Measurements from ENCODE around the gene ANKRD6. TPM values are rescaled to one million over a fixed set of nuclear protein-coding genes. Genes with fewer than 3 reads are reported as not detected.

The ANKRD6 gene
- total RNA-seq, 1 donor from 2014 or later, result 2.2 TPM

DNA sequence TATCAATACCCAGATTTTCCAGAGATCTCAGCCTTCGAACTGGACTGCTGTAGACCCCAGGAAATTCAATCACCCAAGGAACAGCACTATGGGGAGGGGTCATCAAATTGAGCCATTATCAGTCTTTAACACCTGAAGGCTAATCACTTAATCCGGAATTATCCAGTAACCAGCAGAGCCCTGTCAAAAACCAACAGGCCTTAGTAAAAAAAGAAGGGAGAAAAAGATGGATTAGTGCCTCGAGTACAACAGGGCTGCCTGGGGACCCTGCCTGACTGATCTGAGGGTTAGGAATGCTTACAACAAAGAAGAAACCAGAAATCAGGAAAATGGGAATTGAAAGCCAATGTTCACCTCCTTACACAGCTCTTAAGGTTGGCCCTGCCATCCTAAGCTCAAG, 28.4 kb upstream of the ANKRD6 start:
- intact Hi-C loops (cut with micrococcal nuclease), result no loop called here
- Mint-ChIP-seq H3K4me3 (ENCODE audit: low read depth) (no peak overlapping the region), H3K9me3 (no peaks in the 10 kb centered on the region), H3K36me3 (ENCODE audit: low read depth) (no peaks in the 10 kb centered on the region), H3K27me3 (ENCODE audit: low read depth) (peaks cover 10% of the 10 kb centered on the region), H3K27ac (no peak overlapping the region), H3K4me1 (ENCODE audit: low read depth) (peaks cover 3% of the 10 kb centered on the region)
- no peak for DNase-seq (ENCODE audit: low spot score)

DNA sequence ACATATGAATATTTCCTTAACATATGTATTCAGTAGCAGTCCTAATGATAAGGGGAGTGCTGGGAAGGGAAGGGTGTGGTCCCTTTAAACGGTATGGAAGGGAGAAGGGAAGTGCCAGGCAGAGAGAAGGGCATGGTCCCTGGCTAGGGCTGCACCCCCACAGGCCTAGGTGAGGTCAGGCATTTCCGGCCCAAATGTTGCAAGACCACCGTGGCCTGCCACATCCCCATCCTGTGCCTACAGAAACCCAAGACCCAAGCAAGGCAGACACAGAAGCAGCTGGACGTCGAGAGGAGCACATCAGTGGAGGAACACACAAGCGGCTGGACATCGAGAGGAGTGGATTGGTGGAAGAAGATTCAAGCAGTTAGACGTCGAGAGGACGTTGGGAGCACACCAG, 26.8 kb upstream of the ANKRD6 start:
- H3K27ac Mint-ChIP-seq, result no peak overlapping the region
- H3K36me3 Mint-ChIP-seq (ENCODE audit: low read depth), result no peaks in the 10 kb centered on the region
- H3K4me3 Mint-ChIP-seq (ENCODE audit: low read depth), result no peak overlapping the region
- intact Hi-C loops (cut with micrococcal nuclease), result no loop called here
- H3K4me1 Mint-ChIP-seq (ENCODE audit: low read depth), result peaks cover 8% of the 10 kb centered on the region
- no peaks in the 10 kb centered on the region for H3K9me3 Mint-ChIP-seq
- no peak for DNase-seq (ENCODE audit: low spot score)
- H3K27me3 Mint-ChIP-seq (ENCODE audit: low read depth), result peaks cover 18% of the 10 kb centered on the region

DNA sequence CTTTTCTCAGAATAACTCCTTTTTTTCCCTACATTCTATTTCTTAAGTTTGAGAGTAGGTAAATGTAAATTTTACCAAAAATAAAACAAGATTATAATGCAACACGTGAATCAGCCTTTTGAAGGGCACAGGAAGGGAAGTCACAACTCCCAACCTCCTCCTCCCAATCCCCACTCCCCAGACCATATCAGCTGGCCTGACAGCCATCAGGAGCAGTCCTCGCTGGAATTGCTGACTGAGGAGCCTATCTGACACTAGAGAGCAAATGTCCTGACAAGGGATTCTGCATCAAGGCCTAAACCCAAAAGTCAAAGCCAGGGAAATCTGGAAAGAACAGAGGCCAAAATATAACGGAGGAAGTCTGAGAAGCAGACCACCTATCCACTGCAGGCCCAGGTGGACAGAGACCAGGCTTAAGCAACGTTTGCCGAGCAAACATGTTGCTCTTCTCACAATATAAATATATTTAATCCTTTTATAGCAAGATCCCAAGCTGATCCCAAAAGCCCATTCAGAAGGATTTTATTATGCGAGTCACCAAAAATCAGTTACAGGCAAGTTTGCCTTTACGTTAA, 23.4 kb upstream of the ANKRD6 start:
- Mint-ChIP-seq H3K4me1 (ENCODE audit: low read depth) (peaks cover 16% of the 10 kb centered on the region), H3K36me3 (ENCODE audit: low read depth) (no peaks in the 10 kb centered on the region), H3K27ac (no peak overlapping the region), H3K4me3 (ENCODE audit: low read depth) (no peak overlapping the region), H3K9me3 (no peaks in the 10 kb centered on the region), H3K27me3 (ENCODE audit: low read depth) (peaks cover 35% of the 10 kb centered on the region)
- intact Hi-C loops (cut with micrococcal nuclease), result no loop called here
- DNase-seq (ENCODE audit: low spot score), result no peak

DNA sequence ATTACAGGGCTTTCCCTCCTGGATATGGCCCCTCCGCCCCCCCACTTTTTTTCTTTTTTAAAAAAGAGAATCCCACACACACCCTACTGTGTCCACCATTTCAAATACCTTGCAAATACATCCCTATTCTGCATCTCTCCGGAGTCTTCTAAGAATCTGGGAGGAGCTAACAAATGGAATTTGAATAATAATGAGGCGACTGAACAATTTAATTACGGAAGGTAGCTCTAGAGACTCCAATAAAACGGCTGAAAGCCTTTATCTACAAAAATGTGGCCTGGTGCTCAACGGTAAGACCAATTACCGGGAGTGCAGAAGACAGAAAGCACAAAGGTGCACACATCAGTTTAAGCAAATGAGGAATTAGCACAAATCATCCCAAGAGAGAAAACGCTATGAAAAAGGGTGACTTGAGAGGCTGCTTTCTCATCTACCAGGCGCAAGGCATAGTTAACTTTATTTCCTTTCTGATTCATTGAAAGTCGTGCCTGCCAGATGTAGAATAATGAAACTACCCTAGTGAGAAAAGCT, 22.7 kb upstream of the ANKRD6 start:
- Mint-ChIP-seq H3K4me3 (ENCODE audit: low read depth) (peak overlapping the region; percentile 81), H3K4me1 (ENCODE audit: low read depth) (peaks cover 16% of the 10 kb centered on the region), H3K27ac (no peak overlapping the region), H3K9me3 (no peaks in the 10 kb centered on the region), H3K27me3 (ENCODE audit: low read depth) (peaks cover 41% of the 10 kb centered on the region), H3K36me3 (ENCODE audit: low read depth) (no peaks in the 10 kb centered on the region)
- DNase-seq (ENCODE audit: low spot score), result no peak
- intact Hi-C loops (cut with micrococcal nuclease), result no loop called here

DNA sequence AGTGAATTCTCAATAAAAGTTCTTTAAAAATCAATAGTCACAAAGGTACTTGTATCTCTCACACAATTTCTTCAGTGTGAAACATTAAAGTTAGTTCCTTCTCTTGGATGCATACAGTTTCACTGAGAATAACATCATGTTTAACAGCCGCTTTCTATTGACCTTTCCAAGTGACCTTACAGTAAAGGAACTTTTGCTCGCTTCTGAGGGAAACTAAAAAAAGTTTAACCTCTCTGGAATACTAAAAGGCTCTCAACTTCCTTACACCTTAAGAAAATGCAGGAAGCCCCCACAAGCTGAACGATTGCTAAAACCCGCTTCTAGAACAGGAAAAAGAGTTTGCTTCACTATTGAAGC, 22.2 kb upstream of the ANKRD6 start:
- Mint-ChIP-seq H3K9me3 (no peaks in the 10 kb centered on the region), H3K4me1 (ENCODE audit: low read depth) (peaks cover 16% of the 10 kb centered on the region), H3K36me3 (ENCODE audit: low read depth) (no peaks in the 10 kb centered on the region), H3K4me3 (ENCODE audit: low read depth) (peak overlapping the region; percentile 81), H3K27me3 (ENCODE audit: low read depth) (peaks cover 45% of the 10 kb centered on the region), H3K27ac (peak overlapping the region; percentile 45)
- intact Hi-C loops (cut with micrococcal nuclease), result no loop called here
- DNase-seq (ENCODE audit: low spot score), result no peak

DNA sequence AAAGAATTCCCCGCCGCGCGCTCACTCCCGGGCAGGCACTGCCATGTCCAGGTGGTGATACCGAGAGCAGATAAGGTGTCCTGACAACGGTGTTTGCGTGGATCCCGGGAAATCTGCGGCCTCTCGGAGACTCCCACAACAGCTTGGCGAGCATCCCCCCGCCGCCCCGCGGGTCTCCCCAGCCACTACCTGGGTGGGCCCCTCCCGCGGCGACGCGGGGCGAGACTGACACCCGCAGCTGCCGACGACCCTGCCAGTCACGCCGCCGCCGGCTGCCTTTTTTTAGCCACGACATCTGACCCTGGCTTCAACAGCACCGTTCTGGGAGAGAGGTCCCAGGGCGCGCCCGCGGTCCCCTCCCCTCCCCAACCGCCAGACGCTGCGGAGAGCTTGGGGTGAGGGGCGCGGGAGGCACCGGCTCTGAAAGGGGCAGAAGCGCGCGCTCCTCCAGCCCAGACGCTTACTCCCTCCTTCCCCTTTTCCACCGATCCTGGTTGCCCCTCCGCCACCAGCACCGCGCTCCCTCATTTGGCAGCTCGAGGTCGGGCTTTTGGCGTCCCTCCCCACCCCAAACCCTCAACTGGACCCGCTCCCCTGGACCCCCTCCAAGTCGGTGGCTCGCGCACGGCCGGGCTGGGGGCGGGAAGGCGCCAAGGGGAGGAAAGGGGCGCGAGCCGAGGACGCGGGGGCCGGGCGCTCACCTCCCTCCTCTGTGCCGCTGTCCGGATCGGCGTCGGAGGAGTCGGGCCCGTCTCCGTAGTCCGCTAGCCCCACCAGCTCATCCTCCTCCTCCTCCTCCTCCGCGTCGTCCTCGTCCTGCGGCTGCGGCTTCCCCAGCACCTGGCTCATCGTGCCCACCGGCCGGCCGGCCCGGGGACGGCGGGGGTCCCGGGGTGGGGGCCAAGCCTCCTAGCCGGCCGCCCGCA, 21.5 kb upstream of the ANKRD6 start:
- peaks cover 16% of the 10 kb centered on the region for H3K4me1 Mint-ChIP-seq (ENCODE audit: low read depth)
- peak overlapping the region; percentile 81 for H3K4me3 Mint-ChIP-seq (ENCODE audit: low read depth)
- H3K36me3 Mint-ChIP-seq (ENCODE audit: low read depth), result no peaks in the 10 kb centered on the region
- peak overlapping the region; percentile 45 for H3K27ac Mint-ChIP-seq
- DNase-seq (ENCODE audit: low spot score), result peak; percentile 22
- H3K27me3 Mint-ChIP-seq (ENCODE audit: low read depth), result peaks cover 51% of the 10 kb centered on the region
- H3K9me3 Mint-ChIP-seq, result no peaks in the 10 kb centered on the region
- intact Hi-C loops (cut with micrococcal nuclease), result loop anchor here (1.0 to 2.0 kb wide), 3 partner anchors 21 to 227 kb away; partner anchors contain the start of genes ANKRD6 and LYRM2

DNA sequence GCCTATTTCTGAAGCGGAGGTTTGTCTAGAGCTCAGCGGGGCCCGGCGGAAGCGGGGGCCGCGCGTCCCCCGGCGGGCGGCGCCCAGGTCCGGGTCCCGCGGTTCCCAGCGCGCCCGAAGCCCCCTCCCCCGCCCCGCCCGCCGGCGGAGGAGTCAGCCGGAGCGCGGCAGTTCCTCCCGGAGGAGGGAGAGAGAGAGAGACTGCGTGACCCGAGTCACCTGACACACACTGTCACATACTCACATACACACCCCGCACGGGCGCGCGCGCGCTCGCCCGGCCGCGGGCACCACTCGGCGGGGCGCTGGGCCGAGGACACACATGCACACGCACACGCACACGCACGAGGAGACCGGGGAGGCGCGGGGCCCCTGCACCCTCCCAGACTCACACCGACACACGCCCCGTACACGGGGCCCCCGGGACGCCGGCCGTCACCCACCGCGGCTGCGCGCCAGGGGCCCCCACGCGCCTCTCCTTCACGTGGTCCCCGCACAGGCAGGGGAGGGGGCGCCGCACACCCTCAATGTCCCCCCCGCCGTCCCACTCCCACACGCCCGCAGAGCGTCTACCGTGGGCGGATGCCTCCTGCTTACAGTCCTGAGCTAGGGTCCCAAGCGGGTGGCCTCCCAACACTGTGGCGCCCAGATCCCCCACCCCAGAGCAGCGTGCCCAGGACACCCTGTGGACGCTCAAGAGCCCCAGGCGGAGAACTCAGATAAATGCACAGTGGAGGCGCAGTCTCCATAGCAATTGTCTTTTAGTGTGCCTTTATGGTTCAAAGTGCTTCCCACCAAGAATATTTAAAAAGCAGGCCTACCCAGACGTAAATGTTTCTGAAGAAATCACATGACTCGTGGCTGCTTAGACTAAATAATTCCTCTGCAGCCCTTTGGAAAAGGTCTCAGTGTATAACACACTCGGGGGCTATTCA, 20.6 kb upstream of the ANKRD6 start, which contains the start of gene RRAGD:
Gene RRAGD, minus strand, starts transcription at position 203 of the 935 bp plus-strand sequence. CDS start 280 bp downstream, outside the sequence.
- Mint-ChIP-seq H3K4me1 (ENCODE audit: low read depth) (peaks cover 16% of the 10 kb centered on the region), H3K4me3 (ENCODE audit: low read depth) (peak within 1 kb of the TSS; percentile 93), H3K27ac (peak within 1 kb of the TSS; percentile 86), H3K36me3 (ENCODE audit: low read depth) (no peaks in the 10 kb centered on the region), H3K9me3 (no peaks in the 10 kb centered on the region), H3K27me3 (ENCODE audit: low read depth) (peaks cover 57% of the 10 kb centered on the region)
- DNase-seq (ENCODE audit: low spot score), result peak; percentile 53
- intact Hi-C loops (cut with micrococcal nuclease), result loop anchor here (1.0 to 2.0 kb wide), 3 partner anchors 20 to 226 kb away; partner anchors contain the start of genes ANKRD6 and LYRM2

DNA sequence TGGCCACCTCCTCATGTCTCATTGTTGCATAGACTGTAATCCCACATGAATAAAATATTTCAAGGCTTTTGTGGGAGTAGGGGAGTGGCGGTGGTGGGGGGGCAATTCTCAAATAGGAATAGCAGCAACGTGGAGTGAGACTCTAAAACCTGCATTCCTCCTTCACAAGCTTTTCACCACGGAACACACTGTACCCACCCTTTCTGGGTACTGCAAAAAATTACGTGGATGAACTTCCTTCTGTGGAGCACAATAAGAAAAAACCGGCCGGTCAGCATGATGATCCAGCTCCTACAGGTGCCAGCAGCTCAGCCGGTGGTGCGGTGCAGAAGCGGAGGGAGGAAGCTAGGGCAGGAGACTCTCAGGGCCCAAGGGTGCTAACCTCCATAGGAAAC, 19.9 kb upstream of the ANKRD6 start:
- H3K4me1 Mint-ChIP-seq (ENCODE audit: low read depth), result peaks cover 19% of the 10 kb centered on the region
- H3K4me3 Mint-ChIP-seq (ENCODE audit: low read depth), result peak overlapping the region; percentile 93
- H3K9me3 Mint-ChIP-seq, result no peaks in the 10 kb centered on the region
- H3K27me3 Mint-ChIP-seq (ENCODE audit: low read depth), result peaks cover 58% of the 10 kb centered on the region
- no peak for DNase-seq (ENCODE audit: low spot score)
- H3K27ac Mint-ChIP-seq, result no peak overlapping the region
- intact Hi-C loops (cut with micrococcal nuclease), result loop anchor here (2.0 kb wide), 1 partner anchor 20 kb away; the partner anchor contains the start of gene ANKRD6
- H3K36me3 Mint-ChIP-seq (ENCODE audit: low read depth), result no peaks in the 10 kb centered on the region

DNA sequence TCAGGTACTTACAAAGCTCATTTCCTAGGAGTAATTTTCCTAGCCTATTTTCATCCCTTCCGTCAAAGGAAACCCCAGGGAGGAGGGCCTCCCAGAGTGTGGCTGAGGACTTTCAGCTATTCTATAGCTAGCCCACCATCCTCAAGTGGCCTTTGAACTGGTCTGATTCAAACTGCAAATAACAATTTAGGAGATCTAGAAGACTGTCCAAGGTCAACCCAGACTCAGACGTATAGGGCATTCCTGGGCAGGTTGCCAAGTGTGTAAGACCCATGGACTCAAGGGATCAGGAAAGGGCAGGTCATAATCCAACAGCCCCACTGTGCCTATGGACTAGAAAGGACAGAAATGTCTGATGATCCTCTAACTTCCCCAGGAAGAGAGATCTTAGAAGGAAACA, 18.7 kb upstream of the ANKRD6 start:
- H3K27me3 Mint-ChIP-seq (ENCODE audit: low read depth), result peaks cover 54% of the 10 kb centered on the region
- no peak overlapping the region for H3K27ac Mint-ChIP-seq
- no peaks in the 10 kb centered on the region for H3K36me3 Mint-ChIP-seq (ENCODE audit: low read depth)
- peaks cover 19% of the 10 kb centered on the region for H3K4me1 Mint-ChIP-seq (ENCODE audit: low read depth)
- DNase-seq (ENCODE audit: low spot score), result no peak
- H3K4me3 Mint-ChIP-seq (ENCODE audit: low read depth), result no peak overlapping the region
- no peaks in the 10 kb centered on the region for H3K9me3 Mint-ChIP-seq
- intact Hi-C loops (cut with micrococcal nuclease), result no loop called here

DNA sequence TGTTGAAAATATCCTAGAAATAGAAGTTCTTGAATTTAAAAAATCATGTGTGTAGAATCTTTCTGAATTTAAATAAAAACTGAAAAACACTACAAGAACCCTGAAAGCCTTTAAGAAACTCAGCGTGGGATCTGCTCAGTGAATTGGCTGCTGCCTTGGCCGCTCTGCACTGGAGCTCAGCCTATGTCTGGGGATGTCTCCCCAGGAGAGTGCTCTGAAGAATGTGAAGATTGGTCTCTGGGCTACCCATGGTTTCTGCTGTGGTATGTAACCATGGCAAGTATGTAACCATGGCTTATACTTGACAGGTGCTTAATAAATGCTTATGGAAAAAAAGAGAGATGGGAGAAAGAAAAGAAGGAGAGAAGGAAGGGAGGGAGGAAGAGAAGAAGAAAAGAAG, 17.8 kb upstream of the ANKRD6 start:
- Mint-ChIP-seq H3K4me3 (ENCODE audit: low read depth) (no peak overlapping the region), H3K27me3 (ENCODE audit: low read depth) (peaks cover 56% of the 10 kb centered on the region), H3K9me3 (no peaks in the 10 kb centered on the region), H3K27ac (no peak overlapping the region), H3K4me1 (ENCODE audit: low read depth) (peaks cover 18% of the 10 kb centered on the region), H3K36me3 (ENCODE audit: low read depth) (no peaks in the 10 kb centered on the region)
- intact Hi-C loops (cut with micrococcal nuclease), result no loop called here
- DNase-seq (ENCODE audit: low spot score), result no peak

DNA sequence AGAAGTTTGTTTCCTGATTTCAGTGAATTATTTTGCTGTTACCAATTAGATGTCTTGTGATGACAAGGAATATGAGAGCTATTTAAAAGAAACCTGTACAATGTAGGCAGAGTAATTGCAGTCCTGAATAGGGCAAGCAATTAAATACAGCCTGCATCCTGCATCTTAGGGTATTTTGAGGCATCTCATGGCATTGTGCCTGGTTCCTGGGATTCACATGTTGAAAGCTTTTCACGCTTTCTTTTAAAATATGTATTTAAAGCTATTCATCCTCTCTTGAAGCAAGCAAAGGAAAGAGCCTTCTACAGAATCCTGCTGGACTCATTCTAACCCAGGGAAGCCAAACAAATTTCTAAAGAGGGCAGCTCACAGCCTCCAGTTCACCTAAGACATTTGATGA, 16.2 kb upstream of the ANKRD6 start:
- Mint-ChIP-seq H3K4me3 (ENCODE audit: low read depth) (no peak overlapping the region), H3K27me3 (ENCODE audit: low read depth) (peaks cover 50% of the 10 kb centered on the region), H3K36me3 (ENCODE audit: low read depth) (no peaks in the 10 kb centered on the region), H3K27ac (no peak overlapping the region), H3K9me3 (no peaks in the 10 kb centered on the region), H3K4me1 (ENCODE audit: low read depth) (peaks cover 13% of the 10 kb centered on the region)
- intact Hi-C loops (cut with micrococcal nuclease), result no loop called here
- DNase-seq (ENCODE audit: low spot score), result no peak
